Hematopoietic multipotent progenitor cell treated with erythropoietin and hydrocortisone succinate and interleukin-3 and kit ligand, for 17 days (in vitro differentiated cells): ENCODE results near the gene PPIG.
"Not testable (repeated sequence)": the region's sequence is repeated elsewhere in the genome, so short reads cannot be mapped to it uniquely, and the experiment has no call there.

Experiments used
- DNase-seq: peaks from one replicate; pipeline ENCODE4 v3.0.0-alpha.2; 2015; ENCODE audit warnings: low spot score

PPIG gene

DNA sequence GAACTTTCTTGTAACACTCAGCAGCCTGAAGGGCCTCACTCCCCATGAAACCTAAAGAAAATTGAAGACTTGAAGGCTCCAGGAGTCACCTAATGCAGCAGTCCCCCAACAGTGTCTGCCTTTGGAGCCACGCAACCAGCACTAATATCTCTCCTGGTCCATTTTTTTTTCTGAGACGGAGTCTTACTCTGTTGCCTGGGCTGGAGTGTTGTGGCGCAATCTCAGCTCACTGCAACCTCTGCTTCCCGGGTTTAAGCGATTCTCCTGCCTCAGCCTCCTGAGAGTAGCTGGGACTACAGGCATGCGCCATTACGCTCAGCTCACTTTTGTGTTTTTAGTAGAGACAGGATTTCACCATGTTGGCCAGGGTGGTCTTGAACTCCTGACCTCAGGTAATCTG lies 12.4 kb downstream of the PPIG start:
- not testable (repeated sequence) for DNase-seq

DNA sequence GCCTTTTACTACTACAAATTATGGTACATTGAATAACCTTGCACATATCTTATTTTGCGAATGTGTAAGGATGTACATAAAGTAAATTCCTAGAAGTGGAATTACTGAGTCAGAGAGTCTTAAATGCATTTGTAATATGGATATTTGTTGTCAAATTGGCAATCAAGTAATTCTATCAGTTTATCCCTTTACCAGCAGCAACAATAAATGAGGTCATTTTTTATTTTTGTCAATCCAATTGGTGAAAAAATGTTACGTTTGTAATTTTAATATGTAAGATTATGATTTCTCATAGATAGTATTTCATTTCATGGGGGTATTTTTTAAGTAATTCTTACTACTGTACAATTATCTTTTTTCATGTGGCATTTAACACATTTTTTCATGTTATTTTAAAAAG lies 14.8 kb downstream of the PPIG start:
- DNase-seq = no peak

DNA sequence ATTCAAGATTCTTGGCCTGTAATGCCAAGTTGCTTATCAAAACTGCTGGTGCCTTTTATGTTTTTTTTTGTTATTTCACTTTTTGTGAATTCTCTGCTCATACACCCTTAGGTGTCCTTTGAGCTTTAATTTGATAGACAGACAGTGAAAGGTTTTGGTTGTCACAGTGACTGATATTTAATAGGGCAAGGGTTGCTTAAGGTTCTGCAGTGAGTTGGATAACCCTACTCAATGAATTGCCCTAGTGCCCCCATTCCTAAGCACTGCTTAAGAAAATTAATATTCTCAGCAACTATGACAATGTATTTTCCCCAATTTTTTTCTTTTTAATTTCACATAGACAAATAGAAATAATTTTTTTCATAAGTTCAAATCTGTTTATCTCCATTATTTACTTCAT lies 15.4 kb downstream of the PPIG start:
- no peak for DNase-seq

DNA sequence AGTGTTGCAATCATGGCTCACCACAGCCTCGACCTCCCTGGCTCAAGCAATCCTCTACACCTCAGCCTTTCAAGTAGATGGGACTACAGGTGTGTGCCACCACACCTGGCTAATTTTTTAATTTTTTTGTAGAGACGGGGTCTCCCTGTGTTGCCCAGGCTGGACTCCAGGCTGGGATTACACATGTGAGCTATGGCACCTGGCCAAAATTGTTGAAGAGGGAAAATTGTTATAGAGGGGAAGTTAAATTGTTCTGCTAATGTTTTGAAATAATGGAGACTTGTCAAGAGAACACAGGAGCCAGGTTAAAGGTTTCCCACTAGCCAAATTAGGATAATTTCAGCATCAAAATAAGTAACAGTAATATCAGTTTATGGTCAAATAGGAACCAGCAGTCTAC lies 25.1 kb downstream of the PPIG start:
- DNase-seq = no peak

DNA sequence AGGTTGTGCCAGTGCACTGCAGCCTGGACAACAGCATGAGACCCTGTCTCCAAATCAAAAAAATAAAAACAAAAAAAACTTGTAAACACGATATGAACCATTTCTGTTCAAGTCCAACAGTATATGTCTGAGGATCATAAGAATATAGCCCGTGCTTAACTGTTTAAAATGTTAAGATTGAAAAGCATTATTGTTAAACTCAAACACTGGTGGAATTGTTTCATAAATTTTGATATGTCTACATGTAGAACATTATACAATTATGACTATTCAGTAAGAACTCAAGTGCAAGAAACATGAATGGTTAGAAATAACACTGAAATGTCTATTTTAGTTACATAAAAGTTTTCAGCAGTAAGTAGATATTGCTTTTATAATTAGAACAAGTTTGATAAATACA lies 29.7 kb downstream of the PPIG start:
- DNase-seq = no peak

DNA sequence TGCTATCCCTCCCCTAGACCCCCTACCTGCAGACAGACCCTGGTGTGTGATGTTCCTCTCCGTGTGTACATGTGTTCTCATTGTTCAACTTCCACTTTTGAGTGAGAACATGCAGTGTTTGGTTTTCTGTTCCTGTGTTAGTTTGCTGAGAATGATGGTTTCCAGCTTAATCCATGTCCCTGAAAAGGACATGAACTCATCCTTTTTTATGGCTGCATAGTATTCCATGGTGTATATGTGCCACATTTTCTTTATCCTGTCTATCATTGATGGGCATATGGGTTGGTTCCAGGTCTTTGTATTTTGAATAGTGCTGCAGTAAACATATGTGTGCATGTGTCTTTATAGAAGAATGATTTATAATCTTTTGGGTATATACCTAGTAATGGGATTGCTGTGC lies 31.8 kb downstream of the PPIG start:
- DNase-seq = not testable (repeated sequence)

DNA sequence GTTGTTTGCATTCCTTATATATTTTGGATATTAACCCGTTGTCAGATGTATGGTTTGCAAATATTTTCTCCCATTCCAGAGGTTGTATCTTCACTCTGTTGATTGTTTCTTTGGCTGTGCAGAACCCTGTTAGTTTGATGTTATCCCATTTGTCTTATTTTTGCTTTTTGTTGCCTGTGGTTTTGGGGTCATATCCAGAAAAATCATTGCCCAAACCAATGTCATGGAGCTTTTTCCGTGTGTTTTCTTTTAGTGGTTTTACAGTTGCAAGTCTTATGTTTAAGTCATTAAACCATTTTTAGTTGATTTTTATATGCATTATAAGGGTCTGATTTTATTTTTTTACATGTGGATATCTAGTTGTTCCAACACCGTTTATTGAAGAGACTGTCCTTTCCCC lies 35.8 kb downstream of the PPIG start:
- DNase-seq = no peak

DNA sequence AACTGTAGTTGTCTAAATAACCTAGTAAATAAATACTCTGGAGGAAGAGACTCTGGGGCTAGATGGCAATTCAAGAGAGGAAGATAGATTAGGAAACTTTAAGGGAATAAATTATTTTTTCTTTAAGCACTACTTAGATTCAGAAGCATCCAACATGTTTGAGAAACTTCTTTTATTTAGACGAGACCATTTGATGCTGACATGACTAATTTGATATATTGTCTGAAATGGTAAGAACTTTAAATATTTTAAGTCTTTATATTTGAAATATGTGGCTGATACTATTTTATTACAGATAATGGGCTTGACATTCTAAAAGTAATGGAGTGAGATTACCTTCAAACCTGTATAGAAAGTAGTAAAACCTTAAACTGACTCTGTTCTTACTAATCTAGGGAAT lies 36.4 kb downstream of the PPIG start:
- no peak for DNase-seq

DNA sequence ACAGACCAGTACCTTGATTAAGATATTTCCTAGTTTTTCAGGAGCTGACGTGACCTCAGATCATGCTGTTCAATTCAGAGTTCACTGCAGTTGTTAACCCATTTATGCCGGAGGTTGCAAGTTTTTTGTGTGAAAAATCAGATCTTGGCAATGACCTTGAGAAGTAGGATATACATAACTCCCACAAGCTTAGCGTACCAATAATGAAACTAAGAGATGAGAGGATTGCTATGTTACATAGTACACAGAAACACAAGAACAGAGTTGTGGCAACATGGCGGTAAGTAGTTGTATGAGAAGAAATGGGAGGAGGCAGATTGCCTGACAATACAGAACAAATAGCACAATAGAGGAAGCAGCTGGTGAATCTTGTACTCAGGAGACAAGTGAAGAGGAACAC lies 39.1 kb downstream of the PPIG start:
- no peak for DNase-seq

DNA sequence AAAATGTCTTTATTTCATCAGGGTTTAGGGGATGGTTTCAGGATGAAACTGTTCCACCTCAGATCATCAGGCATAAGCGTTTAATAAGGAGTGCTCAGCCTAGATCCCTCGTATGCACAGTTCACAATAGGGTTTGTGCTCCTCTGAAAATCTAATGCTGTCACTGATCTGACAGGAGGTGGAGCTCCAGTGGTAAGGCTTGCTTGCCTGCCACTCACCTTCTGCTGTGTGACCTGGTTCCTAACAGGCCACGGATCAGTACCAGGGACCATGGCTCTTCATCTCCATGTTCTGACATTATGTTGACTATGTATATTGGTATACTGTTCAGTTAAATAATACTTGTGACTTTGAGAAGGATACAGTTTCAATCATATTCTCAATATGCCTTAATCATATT lies 41.6 kb downstream of the PPIG start:
- no peak for DNase-seq

DNA sequence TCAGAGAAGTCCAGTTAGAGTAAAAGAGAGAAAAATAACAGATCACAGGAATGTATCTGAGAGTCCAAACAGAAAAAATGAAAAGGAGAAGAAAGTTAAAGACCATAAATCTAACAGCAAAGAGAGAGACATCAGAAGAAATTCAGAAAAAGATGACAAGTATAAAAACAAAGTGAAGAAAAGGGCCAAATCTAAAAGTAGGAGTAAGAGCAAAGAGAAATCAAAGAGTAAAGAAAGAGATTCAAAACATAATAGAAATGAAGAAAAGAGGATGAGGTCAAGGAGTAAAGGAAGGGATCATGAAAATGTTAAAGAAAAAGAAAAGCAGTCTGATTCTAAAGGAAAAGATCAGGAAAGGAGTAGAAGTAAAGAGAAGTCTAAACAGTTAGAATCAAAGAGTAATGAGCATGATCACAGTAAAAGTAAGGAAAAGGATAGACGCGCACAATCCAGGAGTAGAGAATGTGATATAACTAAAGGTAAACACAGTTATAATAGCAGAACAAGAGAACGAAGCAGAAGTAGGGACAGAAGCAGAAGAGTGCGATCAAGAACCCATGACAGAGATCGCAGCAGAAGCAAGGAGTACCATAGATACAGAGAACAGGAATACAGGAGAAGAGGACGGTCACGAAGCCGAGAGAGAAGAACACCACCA lies 52.4 kb downstream of the PPIG start:
- no peak for DNase-seq

DNA sequence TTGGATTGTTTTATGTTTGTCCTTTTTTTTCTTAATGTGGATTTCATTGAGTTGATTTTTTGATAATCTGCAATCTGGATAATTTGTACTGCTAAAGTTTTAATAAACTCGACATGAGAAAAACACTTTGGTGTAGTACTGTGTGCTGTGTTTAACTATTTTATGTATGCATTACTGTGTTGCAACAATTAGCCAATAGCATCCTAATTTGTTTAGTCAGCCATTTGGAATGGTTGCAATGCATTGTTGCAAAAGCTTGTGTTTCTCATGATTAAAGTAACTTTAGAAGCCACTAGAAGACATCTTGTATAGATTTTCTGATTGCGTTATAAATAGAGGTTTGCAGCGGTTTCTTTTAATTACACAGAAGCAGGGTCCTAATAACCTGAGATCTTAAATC lies 53.5 kb downstream of the PPIG start:
- no peak for DNase-seq

DNA sequence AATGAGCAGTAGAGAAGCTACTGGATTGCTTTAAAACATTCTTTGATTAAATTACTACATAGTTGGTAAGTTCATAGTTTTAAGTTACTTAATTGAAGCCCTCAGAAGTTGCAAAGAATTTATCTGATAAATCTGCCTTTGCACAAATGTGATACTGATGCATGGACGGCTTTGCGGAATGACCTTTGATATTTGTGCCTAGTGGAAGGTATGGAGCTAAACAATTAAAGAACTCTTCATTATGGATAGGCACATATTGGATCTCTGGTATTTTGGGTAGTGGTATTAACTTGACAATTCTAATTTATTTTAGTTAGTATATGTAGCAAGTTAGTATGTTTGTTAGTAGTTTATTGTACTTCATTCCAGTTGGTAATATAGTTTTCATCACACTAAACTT lies 56.0 kb downstream of the PPIG start:
- no peak for DNase-seq

DNA sequence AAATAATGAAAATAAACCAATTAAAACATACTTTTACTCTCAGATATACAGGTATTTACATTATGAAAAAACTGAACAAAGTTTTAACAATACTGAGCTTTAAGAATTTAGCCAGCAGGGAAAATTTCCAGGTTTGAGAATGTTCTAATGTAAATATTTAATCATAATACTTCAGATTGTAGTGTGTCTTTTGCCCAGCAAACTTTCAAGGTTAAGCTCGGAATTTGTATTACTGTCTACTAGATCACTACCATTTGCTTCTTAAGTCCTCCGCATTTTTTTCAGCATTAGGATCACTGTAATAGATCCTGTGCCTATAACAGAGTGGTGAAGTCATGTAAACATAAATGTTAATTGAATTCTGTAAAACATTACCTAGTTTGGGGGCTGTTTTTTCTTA lies 57.3 kb downstream of the PPIG start:
- DNase-seq = no peak

DNA sequence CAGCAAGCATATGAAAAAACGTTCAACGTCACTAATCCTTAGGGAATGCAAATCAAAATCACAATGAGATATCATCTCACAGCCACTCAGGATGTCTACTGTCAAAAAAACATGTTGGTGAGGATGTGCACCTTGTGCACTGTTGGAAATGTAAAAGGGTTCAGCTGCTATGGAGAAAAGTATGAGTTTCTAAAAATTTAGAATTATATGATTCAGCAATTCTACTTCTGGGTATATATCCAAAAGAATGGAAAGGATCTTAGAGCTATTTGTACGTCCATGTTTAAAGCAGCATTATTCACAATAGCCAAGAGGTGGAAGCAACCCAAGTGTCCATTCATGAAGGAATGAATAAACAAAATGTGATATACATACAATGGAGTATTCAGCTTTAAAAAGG lies 60.0 kb downstream of the PPIG start:
- no peak for DNase-seq

DNA sequence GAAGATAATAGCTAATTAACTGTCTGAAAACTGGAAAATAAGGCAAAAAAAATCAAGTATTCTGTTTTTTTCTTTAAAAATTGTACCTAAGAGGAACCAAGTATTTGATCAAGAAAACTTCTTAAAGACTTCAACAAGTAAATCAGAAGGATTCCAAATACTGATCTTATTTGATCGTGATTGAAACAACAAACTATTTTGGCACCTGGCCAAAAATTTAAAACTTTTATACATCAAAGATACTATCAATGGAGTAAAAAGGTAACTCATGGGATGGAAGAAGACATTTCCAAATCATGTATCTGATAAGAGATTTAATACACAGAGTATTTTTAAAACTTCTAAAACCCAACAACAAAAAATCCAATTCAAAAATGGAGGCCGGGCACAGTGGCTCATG lies 63.3 kb downstream of the PPIG start:
- no peak for DNase-seq

DNA sequence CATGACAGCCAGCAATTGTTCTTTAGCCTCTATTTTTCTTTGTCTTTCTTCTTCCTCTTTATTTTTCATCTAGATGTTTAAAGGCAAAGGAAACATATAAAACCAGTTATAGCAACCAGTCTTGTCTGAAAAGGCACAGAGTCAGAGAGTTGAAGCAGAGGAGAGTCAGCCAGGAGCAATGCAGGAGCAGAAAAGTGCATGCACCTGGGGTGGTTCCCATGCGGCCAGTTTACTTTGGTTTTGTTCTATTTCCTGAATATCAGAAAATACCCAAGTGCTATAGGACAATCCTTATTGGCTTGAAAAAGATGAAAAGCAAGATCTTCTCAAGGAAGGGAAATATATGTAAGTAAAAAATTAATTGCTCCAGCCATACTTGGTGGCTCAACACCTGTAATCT lies 65.1 kb downstream of the PPIG start:
- no peak for DNase-seq

DNA sequence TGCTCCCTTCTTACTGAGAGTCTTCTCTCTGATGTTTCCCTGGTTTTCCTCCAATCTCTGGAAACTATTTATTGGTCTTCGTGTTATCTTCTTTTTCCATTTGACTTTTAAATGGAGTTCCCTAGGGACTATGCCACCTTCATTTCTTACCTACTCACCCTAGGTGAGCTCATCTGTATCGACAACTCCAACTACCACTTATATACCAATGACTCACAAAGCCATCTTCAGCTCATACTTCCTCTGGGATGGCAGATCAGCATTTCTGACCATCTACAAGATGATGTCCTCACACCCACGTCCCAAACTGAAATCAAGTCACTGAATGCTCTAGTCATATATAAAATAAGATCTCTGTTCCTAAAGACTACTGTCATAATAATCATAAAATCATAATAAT lies 69.5 kb downstream of the PPIG start:
- DNase-seq = no peak

DNA sequence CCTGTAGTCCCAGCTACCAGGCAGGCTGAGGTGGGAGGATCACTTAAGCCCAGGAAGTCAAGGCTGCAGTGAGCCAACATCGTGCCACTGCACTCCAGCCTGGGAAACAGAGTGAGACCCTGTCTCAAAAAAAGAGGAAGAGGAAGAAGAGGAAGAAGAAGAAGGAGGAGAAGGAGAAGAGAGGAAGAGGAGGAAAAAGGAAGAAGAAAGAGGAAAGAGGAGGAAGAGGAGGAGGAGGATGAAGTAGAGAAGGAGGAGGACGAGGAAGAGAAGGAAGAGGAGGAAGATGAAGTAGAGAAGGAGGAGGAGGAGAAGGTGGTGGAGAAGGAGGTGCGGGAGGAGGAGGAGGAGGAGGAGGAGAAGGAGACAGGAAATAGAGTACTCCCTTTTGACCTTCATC lies 72.0 kb downstream of the PPIG start:
- DNase-seq = no peak

DNA sequence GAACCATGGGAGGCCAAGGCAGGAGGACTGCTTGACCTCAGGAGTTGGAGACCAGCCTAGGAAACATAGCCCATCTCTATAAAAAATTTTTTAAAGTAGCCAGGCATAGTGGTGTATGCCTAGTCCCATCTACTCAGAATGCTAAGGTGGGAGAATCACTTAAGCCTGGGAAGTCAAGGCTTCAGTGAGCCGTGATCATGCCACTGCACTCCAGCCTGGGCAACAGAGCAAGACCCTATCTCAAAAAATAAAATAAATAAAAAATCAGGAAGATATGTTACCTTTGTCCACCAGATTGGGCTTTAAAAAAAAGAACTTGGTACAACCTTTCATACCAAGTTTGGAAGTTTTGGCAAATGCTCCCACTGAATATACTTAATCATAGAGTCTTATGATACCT lies 74.7 kb downstream of the PPIG start:
- no peak for DNase-seq

DNA sequence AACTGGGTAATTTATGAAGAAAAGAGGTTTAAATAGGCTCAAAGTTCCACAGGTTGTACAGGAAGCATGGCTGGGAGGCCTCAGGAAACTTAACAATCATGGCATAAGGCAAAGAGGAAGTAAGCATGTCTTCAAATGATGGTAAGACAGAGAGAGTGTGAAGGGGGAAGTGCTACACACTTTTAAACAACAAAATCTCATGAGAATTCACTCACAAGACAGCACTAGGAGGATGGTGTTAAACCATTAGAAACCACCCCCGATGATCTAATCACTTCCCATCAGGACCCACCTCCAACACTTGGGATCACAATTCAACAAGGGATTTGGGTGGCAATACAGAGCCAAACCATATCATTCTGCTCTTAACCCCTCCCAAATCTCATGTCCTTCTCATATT lies 75.2 kb downstream of the PPIG start:
- DNase-seq = no peak

DNA sequence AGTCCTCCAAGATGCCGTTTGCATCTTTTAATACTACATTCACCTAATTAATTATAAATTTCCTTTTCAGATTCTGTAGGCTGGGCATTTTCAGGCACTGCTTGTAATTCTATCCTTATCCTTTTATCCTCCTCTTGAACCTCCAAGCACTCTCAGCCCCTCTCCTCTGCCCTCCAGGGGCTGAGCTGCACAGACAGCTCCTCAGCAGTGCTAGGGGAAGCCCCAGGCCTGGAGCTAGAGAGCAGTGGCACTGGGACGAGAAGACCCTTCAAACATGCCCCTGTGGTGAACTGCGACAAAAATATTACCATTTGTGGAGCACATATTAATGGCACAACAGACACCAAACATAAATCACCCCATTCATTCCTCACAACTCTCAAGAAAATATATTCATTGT lies 77.1 kb downstream of the PPIG start:
- no peak for DNase-seq

DNA sequence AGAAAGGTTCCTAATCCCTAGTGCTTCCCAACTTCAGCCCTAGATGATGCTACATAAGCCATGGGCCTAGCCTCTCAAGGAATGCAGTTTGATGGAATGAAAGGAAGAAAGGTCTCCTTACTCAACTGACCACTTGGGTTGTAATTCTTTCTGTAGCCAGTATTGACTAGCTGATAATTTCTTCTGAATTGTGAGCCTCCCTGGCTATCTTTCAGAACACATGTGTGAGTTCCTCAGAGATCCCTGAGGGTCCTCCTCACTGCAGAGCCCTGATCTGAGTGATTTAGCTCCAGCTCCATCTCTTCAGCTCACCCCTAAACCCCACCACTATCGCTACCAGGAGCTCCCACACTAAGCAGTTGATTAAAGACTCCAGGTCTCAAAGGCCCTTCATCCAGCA lies 78.6 kb downstream of the PPIG start:
- DNase-seq = no peak

DNA sequence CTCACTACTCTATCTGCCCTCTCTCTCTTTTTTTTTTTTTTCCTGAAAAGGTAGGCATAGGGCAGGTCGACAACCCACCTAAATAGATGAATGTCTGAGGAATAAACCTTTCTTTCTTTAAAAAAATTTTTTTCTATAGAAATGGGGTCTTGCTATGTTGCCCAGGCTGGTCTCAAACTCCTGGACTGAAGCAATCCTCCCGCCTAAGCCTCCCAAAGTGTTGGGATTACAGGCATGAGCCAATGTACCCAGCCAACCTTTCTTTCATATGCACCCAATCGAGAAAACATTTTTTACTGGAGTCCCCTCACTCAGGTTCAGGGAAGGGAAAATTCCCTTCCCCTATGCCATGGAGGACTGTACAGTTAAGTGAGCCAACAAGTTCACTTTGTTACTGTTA lies 79.1 kb downstream of the PPIG start:
- no peak for DNase-seq

DNA sequence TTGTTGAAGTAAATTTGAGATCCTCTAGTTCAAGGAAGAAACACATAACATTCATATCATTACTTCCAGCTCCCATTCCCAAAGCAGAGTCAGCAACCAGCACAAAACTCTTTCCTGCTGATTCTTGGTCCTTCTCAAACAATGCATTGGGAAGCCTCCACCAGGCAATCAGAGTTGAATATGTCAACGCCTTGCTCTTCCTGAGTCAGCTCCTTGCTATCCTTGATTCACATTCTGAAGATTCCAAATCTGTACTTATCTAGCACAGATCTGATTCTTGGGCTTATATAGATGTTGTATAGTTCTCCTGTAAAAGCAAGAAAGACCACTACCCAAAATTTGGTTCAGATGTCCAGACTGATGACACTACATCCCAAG lies 80.4 kb downstream of the PPIG start:
- no peak for DNase-seq
